Measurements from ENCODE around the gene CALN1. TPM values are rescaled to one million over a fixed set of nuclear protein-coding genes. Genes with fewer than 3 reads are reported as not detected.

The CALN1 gene
- total and polyA plus RNA-seq, 2 of the 8 experiments (the other 6 are each of a cell fraction or from before 2014, with no cell fraction given) = 6.4 to 15.2 TPM

DNA sequence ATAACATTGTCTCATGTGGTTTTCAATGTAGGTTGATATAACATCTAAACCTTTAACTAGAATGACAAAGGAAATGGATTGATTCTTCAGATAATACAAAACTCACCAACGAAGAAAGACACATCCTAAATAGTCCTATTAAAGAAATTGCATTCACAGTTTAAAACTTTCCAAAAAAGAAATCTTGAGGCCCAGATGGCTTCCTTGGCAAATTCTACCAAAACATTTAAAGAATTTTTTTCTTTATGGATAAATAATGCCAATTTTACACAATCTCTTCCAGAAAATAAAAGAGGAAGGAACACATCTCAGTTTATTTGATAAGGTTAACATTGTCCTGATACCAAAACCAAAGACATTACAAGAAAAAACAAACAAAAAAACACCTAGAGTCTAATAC is 349.5 kb downstream of the CALN1 start (continued):
- no peak for TF ChIP-seq SUZ12 (IDR thresholded peaks at IDR 0.05; ENCODE audit: low read length)

All from H1 (cell line).